Nephron progenitor cell (in vitro differentiated cells): Measurements from ENCODE around the gene PPP1R9A.
A peak's percentile ranks its signal among the peaks of the same experiment; 100 is the strongest.

Experiments
- DNase-seq: peaks from one replicate; pipeline ENCODE4 v3.0.0; 2021
- H3K27ac Mint-ChIP-seq: 2 replicates; pipeline ENCODE4 v1.8.0; 2021; ENCODE audit warnings: mild to moderate bottlenecking, moderate library complexity, mixed read lengths
- H3K27me3 Mint-ChIP-seq: 2 replicates; pipeline ENCODE4 v1.8.0; 2021; ENCODE audit warnings: mild to moderate bottlenecking, low read depth, mixed read lengths; ENCODE audit not compliant: poor library complexity
- H3K36me3 Mint-ChIP-seq: 2 replicates; pipeline ENCODE4 v1.8.0; 2021; ENCODE audit warnings: low read depth, mixed read lengths
- H3K4me1 Mint-ChIP-seq: 2 replicates; pipeline ENCODE4 v1.8.0; 2021; ENCODE audit warnings: mixed read lengths
- H3K4me3 Mint-ChIP-seq: 2 replicates; pipeline ENCODE4 v1.8.0; 2021; ENCODE audit warnings: mild to moderate bottlenecking, moderate library complexity, mixed read lengths
- H3K9me3 Mint-ChIP-seq: 2 replicates; pipeline ENCODE4 v1.8.0; 2021; ENCODE audit warnings: mild to moderate bottlenecking, moderate library complexity, mixed read lengths
- TF ChIP-seq, protein P1 (sequence below): fragments of 200-600 bp; sonication (generic); IDR thresholded peaks from 2 replicates; pipeline ENCODE4 v1.5.0; 2021; ENCODE audit warnings: antibody characterized with exemption

PPP1R9A gene

DNA sequence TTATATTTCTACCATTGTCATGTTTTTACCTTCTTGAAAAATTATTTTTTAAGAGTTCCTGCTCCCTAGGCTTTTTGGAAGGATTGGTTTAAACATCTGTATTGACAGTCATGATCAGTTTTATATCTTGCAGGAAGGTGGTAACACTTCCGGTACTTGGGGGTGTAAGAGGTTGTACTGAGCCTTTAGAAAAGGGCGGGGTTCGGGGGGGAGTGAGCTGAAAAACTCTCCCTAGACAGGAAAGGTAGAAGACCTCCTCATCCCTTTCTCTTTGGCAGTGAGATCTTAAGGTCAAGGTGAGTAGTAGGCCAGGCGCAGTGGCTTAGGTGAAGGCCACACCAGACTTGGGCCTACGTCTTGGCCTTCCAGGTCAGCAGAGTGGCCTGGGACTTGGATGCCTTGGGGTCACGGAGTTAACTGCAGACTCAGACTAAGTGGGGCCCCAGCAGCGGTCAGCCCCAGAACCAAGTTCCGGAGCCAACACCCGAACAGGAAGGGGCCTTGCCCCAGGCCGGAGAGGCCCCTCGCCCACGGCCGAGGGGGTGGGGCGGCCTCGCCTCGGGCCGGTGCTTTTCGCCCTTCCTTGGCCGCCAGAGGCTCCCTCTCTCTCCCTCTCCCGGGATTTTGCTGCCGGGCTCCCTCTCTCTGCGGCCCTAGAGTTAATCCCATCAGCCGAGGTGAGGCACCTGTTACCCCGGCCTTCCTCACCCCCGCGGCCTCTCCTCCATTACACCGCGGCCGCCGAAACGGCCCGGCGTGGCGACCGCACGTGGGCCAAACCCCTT is at the start of gene PPP1R9A:
Gene PPP1R9A (plus strand): TSS at position 569 of the 785 bp plus-strand sequence. CDS start 2,520 bp downstream, outside the sequence.
- peak; percentile 53 for DNase-seq
- peak within 1 kb of the TSS; percentile 93 for H3K4me3 Mint-ChIP-seq
- TF ChIP-seq, protein P1, sequence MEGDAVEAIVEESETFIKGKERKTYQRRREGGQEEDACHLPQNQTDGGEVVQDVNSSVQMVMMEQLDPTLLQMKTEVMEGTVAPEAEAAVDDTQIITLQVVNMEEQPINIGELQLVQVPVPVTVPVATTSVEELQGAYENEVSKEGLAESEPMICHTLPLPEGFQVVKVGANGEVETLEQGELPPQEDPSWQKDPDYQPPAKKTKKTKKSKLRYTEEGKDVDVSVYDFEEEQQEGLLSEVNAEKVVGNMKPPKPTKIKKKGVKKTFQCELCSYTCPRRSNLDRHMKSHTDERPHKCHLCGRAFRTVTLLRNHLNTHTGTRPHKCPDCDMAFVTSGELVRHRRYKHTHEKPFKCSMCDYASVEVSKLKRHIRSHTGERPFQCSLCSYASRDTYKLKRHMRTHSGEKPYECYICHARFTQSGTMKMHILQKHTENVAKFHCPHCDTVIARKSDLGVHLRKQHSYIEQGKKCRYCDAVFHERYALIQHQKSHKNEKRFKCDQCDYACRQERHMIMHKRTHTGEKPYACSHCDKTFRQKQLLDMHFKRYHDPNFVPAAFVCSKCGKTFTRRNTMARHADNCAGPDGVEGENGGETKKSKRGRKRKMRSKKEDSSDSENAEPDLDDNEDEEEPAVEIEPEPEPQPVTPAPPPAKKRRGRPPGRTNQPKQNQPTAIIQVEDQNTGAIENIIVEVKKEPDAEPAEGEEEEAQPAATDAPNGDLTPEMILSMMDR: no peak
- H3K27ac Mint-ChIP-seq: peak within 1 kb of the TSS; percentile 97
- H3K9me3 Mint-ChIP-seq: no peaks in the 10 kb centered on the region
- H3K36me3 Mint-ChIP-seq: peaks cover 19% of the 10 kb centered on the region
- peaks cover 46% of the 10 kb centered on the region for H3K4me1 Mint-ChIP-seq
- no peaks in the 10 kb centered on the region for H3K27me3 Mint-ChIP-seq

DNA sequence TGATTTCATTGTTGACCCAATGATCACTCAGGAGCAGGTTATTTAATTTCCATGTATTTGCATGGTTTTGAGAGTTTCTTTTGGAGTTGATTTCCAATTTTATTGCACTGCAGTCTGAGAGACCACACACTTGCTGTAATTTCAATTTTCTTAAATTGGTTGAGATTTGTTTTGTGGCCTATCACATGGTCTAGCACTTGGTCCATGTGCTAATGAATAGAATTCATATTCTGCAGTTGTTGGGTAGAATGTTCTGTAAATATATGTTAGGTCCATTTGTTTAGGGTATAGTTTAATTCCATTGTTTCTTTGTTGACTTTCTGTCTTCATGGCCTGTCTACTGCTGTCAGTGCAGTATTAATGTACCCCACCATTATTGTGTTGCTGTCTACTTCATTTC is 36.3 kb upstream of the PPP1R9A start:
- no peaks in the 10 kb centered on the region for H3K36me3 Mint-ChIP-seq
- no peaks in the 10 kb centered on the region for H3K27me3 Mint-ChIP-seq
- no peak overlapping the region for H3K27ac Mint-ChIP-seq
- H3K9me3 Mint-ChIP-seq: peaks cover 35% of the 10 kb centered on the region
- no peak overlapping the region for H3K4me3 Mint-ChIP-seq
- no peaks in the 10 kb centered on the region for H3K4me1 Mint-ChIP-seq
- TF ChIP-seq, protein P1: no peak
- DNase-seq: no peak

DNA sequence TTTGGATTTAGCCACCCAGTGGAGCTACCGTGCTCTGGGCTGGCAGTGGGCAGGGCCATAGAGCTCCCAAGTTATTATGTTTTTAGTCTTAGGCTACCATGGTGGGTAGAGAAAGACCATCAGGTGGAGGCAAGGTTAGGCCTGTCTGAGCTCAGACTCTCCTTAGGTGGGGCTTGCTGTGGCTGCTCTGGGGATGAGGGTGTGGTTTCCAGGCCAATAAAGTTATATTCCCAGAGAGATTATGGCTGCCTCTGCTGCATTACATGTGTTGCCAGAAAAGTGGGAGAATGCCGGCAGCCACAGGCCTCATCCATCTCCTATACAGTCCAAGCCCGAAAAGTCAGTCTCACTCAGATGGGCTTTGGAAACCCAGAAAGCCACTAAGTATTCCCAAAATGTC is 34.2 kb upstream of the PPP1R9A start:
- H3K27me3 Mint-ChIP-seq: no peaks in the 10 kb centered on the region
- peaks cover 4% of the 10 kb centered on the region for H3K36me3 Mint-ChIP-seq
- TF ChIP-seq, protein P1: no peak
- no peak overlapping the region for H3K27ac Mint-ChIP-seq
- H3K4me1 Mint-ChIP-seq: no peaks in the 10 kb centered on the region
- DNase-seq: no peak
- H3K4me3 Mint-ChIP-seq: no peak overlapping the region
- H3K9me3 Mint-ChIP-seq: peaks cover 43% of the 10 kb centered on the region

DNA sequence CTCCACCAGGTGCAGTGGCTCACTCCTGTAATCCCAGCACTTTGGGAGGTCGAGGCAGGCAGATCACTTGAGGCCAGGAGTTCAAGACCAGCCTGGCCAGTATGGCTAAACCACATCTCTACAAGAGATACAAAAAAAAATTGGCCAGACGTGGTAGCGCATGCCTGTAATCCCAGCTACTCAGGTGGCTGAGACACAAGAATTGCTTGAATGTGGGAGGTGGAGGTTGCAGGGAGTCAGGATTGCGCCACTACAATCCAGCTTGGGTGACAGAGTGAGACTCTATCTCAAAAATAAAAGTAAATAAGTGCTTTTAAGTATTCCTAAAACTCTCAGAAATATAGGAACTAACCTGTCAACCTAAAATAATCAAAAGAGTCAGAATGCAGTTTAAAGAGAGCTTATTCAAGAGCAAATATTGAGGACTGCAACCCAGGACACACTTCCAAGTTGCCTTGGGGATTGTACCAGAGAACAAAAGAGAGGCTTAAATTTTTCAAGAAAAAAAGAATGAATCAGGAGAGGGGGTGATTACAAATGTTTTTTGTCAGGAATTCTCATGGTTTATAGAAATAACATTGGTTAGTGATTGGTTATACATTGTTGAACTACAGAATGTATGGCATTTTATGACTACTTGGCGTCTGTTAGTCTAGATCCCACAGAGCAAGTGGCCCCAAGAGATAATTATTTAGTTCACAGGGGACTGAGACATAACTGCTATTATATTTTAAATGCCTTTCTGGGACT is 33.2 kb upstream of the PPP1R9A start:
- Mint-ChIP-seq H3K4me3 (no peak overlapping the region), H3K27me3 (peaks cover 3% of the 10 kb centered on the region), H3K4me1 (no peaks in the 10 kb centered on the region), H3K27ac (no peak overlapping the region), H3K9me3 (peaks cover 42% of the 10 kb centered on the region), H3K36me3 (peaks cover 4% of the 10 kb centered on the region)
- TF ChIP-seq, protein P1: no peak
- no peak for DNase-seq

DNA sequence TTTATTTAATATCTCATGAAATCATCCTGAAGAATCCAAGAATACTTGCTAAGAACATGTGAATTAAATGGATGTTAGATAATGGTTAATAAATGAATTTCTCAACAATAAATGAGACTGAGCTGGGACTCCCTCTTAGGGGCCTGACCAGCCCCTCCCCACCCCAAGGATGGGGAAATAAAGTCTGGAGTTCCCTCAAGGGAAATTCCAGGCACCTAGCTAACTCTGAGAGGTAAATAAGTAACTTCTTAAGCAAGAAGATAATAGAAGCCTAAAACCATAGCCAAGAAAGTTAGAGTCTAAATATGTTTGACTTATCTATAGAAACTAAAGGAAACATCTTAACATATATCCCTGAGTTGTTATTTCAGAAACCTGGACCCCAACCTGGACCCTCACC is 32.2 kb upstream of the PPP1R9A start:
- H3K4me1 Mint-ChIP-seq: no peaks in the 10 kb centered on the region
- no peak overlapping the region for H3K4me3 Mint-ChIP-seq
- H3K9me3 Mint-ChIP-seq: peaks cover 34% of the 10 kb centered on the region
- TF ChIP-seq, protein P1: no peak
- no peak overlapping the region for H3K27ac Mint-ChIP-seq
- peaks cover 4% of the 10 kb centered on the region for H3K36me3 Mint-ChIP-seq
- peaks cover 3% of the 10 kb centered on the region for H3K27me3 Mint-ChIP-seq
- DNase-seq: no peak
